Hepatocyte (in vitro differentiated cells): Measurements from ENCODE around the gene PRSS56.

Source experiments
- EZH2phosphoT487 ChIP-seq: fragments of 200-600 bp; sonication (generic); IDR thresholded peaks from one replicate; pipeline ENCODE4 v1.6.1; 2018; ENCODE audit warnings: antibody characterized with exemption, mild to moderate bottlenecking, low read depth, moderate library complexity; ENCODE audit not compliant: unreplicated experiment, severe bottlenecking
- TF ChIP-seq, protein P1 (sequence below): fragments of 200-600 bp; sonication (generic); IDR thresholded peaks from 2 replicates; pipeline ENCODE4 v1.5.1; 2016; ENCODE audit warnings: antibody characterized with exemption, mild to moderate bottlenecking; ENCODE audit not compliant: poor library complexity

DNA sequence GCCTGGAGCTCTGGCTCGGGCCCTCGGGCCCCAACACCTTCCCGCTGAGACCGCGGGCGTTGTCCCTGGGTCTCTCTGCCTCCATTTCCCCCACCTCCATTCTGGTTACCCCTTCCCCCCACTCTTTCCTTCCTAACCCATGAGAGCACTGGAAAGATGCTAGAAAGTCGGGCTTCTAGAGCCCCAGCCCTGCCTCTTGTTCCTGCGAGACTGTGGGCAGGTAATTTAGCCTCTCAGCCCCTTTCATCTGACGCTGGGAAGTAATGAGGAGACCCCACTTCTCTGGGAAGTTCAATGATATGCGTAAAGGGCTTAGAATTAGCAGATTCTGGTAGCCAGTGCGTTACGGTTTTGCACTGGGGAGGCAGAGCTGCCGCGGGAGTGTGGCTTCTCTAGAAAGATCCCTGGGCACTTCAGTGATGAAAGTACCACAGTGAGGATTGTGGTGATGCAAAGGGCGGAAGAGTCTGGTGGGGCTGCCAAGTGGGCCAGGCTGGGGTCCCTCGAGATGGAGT is 16.3 kb upstream of the PRSS56 start:
- TF ChIP-seq, protein P1, sequence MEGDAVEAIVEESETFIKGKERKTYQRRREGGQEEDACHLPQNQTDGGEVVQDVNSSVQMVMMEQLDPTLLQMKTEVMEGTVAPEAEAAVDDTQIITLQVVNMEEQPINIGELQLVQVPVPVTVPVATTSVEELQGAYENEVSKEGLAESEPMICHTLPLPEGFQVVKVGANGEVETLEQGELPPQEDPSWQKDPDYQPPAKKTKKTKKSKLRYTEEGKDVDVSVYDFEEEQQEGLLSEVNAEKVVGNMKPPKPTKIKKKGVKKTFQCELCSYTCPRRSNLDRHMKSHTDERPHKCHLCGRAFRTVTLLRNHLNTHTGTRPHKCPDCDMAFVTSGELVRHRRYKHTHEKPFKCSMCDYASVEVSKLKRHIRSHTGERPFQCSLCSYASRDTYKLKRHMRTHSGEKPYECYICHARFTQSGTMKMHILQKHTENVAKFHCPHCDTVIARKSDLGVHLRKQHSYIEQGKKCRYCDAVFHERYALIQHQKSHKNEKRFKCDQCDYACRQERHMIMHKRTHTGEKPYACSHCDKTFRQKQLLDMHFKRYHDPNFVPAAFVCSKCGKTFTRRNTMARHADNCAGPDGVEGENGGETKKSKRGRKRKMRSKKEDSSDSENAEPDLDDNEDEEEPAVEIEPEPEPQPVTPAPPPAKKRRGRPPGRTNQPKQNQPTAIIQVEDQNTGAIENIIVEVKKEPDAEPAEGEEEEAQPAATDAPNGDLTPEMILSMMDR: no peak
- TF ChIP-seq EZH2phosphoT487: no peak
